IPS-NIHi7 (cell line): Measurements from ENCODE around the gene TAX1BP1.
"Not testable (repeated sequence)": the region's sequence is repeated elsewhere in the genome, so short reads cannot be mapped to it uniquely, and the experiment has no call there.

Experiments used
- DNase-seq: peaks from one replicate; pipeline ENCODE4 v3.0.0; 2012; ENCODE audit warnings: mixed read lengths; ENCODE audit errors: extremely low spot score

Gene TAX1BP1

DNA sequence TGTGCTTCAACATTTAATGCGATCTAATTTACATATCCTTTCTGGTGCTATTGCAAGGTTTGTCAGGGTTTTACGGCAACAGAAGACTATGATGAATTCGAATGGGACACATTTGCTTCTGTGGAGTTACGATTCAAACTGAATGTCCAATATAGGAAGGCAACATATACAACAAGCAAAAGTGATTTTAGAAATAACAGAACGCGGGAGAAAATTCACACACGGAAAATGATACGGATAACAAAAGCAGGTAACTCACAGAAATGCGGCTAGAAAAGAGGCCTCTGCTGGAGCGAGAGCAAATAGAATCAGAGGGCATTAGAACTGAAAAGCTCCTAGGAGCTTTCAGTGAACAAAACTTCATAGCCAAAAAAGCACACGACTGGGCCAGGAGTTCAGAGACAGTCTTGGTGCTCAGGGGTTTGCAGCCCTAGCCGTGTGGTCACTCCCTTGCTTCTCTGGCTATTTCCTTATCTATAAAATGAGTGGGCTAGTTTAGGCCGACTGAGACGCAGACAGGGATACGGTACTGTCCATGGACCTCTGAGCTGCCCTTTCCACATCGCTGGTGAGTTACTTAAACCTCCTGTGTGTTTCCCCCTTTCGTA is 557 bp upstream of the TAX1BP1 start:
- DNase-seq = peak; percentile 38

DNA sequence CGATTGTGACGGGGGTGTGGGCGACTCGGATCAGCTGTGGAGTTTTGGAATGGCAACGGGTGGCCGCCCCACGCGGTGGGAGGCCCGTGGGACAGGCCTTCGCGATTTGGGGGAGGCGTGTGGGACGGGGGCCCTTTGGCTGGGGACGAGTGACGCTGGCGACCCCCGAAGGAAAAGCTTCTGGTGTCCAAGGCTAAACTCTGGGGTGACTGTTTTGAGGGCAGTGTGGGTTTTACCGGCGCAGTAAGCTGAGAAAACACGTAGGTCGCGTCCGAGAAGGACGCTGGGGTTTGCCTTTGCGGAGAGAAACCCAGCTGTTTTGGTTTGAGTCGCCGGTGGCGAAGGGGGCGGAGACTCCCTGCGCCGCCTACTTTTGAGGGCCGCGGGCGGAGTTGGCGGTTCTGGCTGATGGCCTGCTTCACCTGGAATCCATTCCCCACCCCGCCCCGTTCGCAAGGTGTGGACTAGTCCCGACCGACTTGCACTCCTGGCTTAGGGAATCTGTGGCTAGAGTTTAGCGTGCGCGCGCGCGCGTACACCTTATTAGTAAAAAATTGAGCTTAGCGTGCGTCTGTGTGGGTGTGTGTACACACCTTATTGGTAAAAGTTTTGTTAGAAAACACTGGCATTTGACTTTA is 606 bp downstream of the TAX1BP1 start:
- DNase-seq = peak; percentile 89

- not testable (repeated sequence) for DNase-seq
Measured at GRCh38 chr7:27742091-27742710, 2.2 kb downstream of the TAX1BP1 start.

DNA sequence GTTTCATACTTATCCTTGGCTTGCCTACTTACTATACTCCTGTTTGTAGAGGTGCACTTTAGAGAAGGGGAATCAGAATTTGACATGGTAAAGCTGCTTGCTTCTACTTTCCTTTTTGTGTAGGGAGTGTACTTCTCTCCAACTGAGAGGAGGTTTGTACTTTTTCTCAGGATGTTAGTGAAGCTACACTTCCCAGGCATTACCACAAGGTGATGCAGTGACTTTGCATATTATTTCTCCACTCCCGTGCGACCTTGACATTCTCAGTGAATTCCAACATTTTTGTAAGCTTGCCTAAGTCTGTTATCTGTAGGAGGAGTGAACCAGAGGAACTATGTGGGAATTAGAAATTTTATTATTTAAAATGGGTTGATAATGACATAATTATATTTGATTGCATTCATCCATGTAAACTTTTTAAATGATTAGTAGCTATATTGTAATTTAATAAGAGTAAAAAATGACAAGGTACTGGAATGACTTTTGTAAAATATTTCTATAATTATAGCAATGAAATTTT is 5.2 kb downstream of the TAX1BP1 start:
- peak; percentile 31 for DNase-seq

- DNase-seq = no peak
Measured at GRCh38 chr7:27746486-27746885, 6.5 kb downstream of the TAX1BP1 start.

DNA sequence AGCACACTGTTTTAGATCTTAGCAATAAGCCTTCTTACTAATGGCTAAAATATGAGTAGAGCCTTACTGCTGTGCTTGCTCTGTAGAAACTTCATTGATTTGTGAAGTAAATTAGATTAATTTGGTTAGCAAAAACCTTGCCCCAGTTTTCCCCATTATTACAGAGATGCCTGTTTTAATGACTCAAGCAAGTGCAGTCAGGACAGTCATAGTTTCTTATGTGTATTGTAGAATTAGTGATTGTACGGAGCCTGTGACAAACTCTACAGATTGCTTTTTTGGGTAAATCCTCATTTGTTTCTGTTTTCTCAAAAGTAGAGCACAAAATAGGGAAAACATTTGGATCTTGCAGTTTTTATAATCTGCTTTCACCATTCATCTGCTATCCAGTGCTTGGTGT is 7.0 kb downstream of the TAX1BP1 start:
- DNase-seq = no peak

GRCh38 chr7:27747589-27748368 is 7.8 kb downstream of the TAX1BP1 start:
- no peak for DNase-seq

DNA sequence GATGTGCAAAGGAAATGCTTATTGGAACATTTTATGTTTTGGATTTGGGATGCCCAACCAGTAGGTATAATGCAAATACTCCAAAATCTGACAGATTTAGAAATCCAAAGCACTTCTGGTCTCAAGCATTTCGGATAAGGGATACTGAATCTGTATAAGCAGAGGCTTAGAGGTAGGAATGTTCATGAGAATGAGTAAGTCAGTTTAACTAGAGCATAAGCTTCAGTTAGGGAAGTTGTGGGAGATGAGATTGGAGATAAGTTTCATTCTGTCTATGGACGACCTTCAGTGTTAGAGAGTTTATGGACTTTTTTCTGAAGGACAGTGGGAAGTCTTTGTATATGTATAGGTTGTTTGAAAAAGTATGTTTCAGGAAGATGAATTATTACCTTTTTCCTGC is 10.4 kb downstream of the TAX1BP1 start:
- DNase-seq = no peak

DNA sequence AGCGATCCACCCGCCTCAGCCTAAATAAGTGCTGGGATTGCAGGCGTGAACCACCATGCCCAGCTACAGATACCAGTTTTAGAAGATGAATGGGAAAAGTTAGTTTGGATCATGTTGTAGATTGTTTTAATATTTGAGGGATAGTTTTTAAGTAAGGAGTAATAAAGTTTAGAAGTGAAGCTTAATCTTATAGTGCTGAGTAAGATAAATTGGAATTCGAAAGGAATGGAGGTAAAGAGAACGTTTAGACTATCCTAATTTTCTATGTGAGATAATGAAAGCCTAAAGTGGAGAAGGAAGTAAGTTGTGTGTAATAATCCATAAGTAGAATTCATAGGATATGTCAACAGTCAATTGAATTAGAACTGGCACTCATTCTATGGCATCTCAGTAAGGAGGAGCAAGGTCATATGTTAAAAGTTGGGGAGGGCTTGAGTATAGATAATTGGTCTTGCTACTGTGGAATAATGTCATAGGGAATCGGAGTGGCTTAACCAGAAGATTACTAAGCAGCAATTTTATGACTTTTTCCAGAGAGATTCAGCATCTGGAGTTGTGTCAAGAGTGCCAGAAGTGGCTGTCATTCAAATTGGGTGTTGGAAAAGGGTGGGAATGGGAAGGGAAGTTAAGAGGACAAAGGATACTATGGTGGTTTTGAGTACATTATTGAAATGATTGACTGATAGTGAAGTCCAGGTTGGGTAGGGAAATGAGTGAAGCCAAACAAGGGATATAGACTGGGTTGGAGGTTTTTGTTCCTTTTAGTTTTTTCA is 12.1 kb downstream of the TAX1BP1 start:
- DNase-seq = no peak

DNA sequence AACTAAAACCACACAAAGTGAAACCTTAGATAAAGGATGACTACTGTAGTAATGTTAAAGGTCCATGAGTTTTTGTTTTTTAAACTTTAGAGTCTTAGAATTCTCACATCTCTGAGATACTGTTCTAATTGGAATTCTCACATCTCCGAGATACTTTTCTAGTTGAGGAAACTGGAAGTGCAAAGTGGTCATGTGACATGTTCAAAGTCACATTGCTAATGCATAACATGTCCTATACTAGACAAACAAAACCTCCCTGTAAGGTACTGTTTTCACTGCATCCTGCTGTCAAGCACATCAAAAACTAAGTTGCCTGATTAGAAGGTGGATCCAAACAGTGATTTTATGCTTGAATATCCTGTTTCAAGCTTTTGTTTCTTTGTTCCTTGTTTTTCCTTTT is 13.9 kb downstream of the TAX1BP1 start:
- DNase-seq = no peak

DNA sequence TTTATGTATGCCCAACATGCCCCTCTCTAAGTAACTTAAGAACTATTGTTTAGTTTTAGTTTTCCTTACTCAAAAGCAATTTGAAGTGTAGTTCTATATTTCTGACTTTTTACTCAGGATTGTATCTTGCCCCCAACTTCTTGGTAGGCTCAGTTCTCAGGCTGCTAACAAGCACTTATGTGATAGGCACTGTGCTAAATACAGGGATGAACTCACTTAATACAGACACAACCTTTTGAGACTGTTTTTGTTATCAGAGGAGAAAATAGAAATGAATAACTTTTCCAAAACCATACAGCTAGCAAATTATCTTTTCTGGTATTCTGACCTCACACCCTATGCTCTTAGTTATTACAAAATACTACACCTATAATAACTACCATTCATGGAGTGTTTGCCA is 16.3 kb downstream of the TAX1BP1 start:
- DNase-seq = no peak

- no peak for DNase-seq
Measured at GRCh38 chr7:27759491-27759890, 19.5 kb downstream of the TAX1BP1 start.

DNA sequence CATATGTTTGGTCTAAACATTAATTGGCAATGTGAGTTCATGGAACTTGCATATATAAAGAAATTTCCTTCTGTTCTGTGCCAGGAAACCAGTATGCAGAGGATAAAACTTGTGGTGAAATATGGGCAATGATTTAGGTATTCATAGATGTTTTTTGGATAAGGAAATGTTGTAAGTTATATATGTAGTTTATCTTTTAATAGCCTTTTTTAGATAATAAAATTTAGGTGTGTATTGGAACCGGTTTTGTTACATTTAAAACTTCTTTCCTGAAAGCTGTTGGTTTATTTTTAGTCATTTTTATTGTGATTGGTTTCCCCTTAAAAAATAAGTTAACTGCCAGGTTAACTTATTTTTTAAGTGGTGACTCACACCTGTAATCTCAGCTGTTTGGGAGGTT is 22.1 kb downstream of the TAX1BP1 start:
- DNase-seq = no peak

GRCh38 chr7:27763983-27764508 is 24.1 kb downstream of the TAX1BP1 start:
- no peak for DNase-seq

- no peak for DNase-seq
Measured at GRCh38 chr7:27765841-27766240, 25.9 kb downstream of the TAX1BP1 start.

GRCh38 chr7:27767374-27767773 is 27.4 kb downstream of the TAX1BP1 start:
- DNase-seq = no peak

DNA sequence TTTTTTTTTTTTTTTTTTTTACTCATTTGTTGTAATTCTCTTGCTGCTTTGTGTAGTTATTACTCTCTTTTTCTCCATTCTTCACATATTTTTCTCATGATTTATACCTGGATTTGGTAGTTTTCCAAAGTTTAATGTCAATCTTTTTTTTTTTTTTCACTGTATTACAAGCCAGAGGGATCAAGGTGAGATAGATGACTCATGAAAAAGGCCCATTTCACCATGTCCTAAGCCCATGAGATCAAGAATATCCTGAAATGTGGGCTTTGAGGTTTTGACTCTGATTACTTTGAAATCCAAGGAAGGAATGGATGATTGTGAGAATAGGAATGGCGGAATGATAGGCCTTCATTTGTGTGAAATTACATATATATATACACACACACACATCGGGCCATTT is 31.1 kb downstream of the TAX1BP1 start:
- DNase-seq = no peak

- no peak for DNase-seq
Measured at GRCh38 chr7:27774717-27775328, 34.9 kb downstream of the TAX1BP1 start.

- DNase-seq = no peak
Measured at GRCh38 chr7:27775782-27776181, 35.8 kb downstream of the TAX1BP1 start.

GRCh38 chr7:27777662-27778061 is 37.7 kb downstream of the TAX1BP1 start:
- DNase-seq = no peak

GRCh38 chr7:27779873-27780272 is 39.9 kb downstream of the TAX1BP1 start:
- DNase-seq = no peak
